ENCODE data around the gene OTUD6A.

GRCh38 chrX:70079870-70080269, 17.6 kb downstream of the OTUD6A start:
- TF ChIP-seq CTCF (conservative IDR thresholded peaks at IDR 0.05 in 1 of 2, IDR thresholded peaks at IDR 0.05 in 1 of 2; ENCODE audit: low read depth in 1 of 2, low read length in 2 of 2) (no peak), EZH2 (IDR thresholded peaks at IDR 0.05; ENCODE audit: low read length, missing control alignments) (no peak)

Measured in fibroblast of lung (primary cell).